ENCODE measurements around the gene ITIH1. TPM values are rescaled to one million over a fixed set of nuclear protein-coding genes. Genes with fewer than 3 reads are reported as not detected.

Gene ITIH1
- total RNA-seq, 1 experiment from 2014 or later: not detected

DNA sequence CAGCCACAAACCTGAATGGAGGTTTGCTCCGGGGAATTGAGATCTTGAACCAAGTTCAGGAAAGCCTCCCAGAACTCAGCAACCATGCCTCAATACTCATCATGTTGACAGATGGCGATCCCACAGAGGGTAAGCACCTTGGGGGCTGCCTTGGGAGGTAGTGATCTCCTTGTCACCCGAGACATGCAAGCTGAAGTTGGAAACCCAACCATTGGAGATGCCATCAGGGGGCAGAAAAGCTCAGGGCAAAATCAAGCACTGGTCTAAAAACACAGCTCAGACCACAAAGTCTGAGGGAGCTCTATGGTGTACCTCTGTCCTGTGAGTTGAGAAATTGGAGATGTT, 5.8 kb downstream of the ITIH1 start:
- H3K4me1 Mint-ChIP-seq: peaks cover 12 to 13% of the 10 kb centered on the region in 2 experiments
- Histone ChIP-seq H2BK15ac (ENCODE audit: low read depth, low read length) (no peak overlapping the region), H2BK5ac (ENCODE audit: insufficient read length, low read length) (no peak overlapping the region), H3K4me2 (ENCODE audit: insufficient read depth, insufficient read length, low read length) (no peak overlapping the region), H4K8ac (replicated peaks; ENCODE audit: insufficient read length, low read depth, low read length) (no peak overlapping the region), H3K56ac (ENCODE audit: insufficient read length, low read depth, low read length) (no peak overlapping the region), H2AK5ac (ENCODE audit: insufficient read length, low read length) (no peak overlapping the region), H4K5ac (ENCODE audit: insufficient read length, low read depth, low read length) (no peak overlapping the region), H3K79me2 (ENCODE audit: insufficient read depth, low read length) (no peaks in the 10 kb centered on the region), H3K27me3 (ENCODE audit: insufficient read depth, low read length) (no peaks in the 10 kb centered on the region), H3K79me1 (ENCODE audit: insufficient read depth, low read depth, low read length, poor library complexity, severe bottlenecking) (no peaks in the 10 kb centered on the region), H3T11ph (ENCODE audit: low read length) (no peak overlapping the region), H3K27ac (ENCODE audit: insufficient read length, low read depth, low read length) (no peak overlapping the region), H2BK120ac (ENCODE audit: low read depth, low read length, poor library complexity, severe bottlenecking) (no peak overlapping the region), H3K23ac (ENCODE audit: insufficient read length, low read depth, low read length) (no peak overlapping the region), H3K4ac (ENCODE audit: low read depth, low read length) (no peak overlapping the region), H3K23me2 (ENCODE audit: insufficient read length, low read depth, low read length, poor library complexity, severe bottlenecking) (no peaks in the 10 kb centered on the region), H3K18ac (ENCODE audit: insufficient read length, low read depth, low read length) (no peak overlapping the region), H3K4me1 (ENCODE audit: insufficient read depth, low read length) (peaks cover 3% of the 10 kb centered on the region), H3K9me3 (ENCODE audit: control insufficient read depth, low read depth, low read length) (no peaks in the 10 kb centered on the region), H3K9ac (ENCODE audit: extremely low read depth, insufficient read length, low read length) (no peak overlapping the region), H4K20me1 (ENCODE audit: control insufficient read depth, insufficient read depth, insufficient read length) (no peaks in the 10 kb centered on the region), H3K14ac (ENCODE audit: insufficient read depth, low read length) (no peak overlapping the region), H2BK20ac (ENCODE audit: low read depth, low read length, poor library complexity, severe bottlenecking) (no peak overlapping the region), H2AFZ (ENCODE audit: low read length) (no peak overlapping the region), H2BK12ac (ENCODE audit: insufficient read length, low read depth, low read length) (no peak overlapping the region), H4K91ac (ENCODE audit: insufficient read length, low read depth, low read length) (no peak overlapping the region)
- TF ChIP-seq, protein P1, sequence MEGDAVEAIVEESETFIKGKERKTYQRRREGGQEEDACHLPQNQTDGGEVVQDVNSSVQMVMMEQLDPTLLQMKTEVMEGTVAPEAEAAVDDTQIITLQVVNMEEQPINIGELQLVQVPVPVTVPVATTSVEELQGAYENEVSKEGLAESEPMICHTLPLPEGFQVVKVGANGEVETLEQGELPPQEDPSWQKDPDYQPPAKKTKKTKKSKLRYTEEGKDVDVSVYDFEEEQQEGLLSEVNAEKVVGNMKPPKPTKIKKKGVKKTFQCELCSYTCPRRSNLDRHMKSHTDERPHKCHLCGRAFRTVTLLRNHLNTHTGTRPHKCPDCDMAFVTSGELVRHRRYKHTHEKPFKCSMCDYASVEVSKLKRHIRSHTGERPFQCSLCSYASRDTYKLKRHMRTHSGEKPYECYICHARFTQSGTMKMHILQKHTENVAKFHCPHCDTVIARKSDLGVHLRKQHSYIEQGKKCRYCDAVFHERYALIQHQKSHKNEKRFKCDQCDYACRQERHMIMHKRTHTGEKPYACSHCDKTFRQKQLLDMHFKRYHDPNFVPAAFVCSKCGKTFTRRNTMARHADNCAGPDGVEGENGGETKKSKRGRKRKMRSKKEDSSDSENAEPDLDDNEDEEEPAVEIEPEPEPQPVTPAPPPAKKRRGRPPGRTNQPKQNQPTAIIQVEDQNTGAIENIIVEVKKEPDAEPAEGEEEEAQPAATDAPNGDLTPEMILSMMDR (conservative IDR thresholded peaks at IDR 0.05): no peak
- no peaks in the 10 kb centered on the region; a peak in 1 of 7 replicates for H3K36me3 Mint-ChIP-seq (ENCODE audit: insufficient read depth in 1 of 3, low read depth in 3 of 3)
- no peak overlapping the region for H3K27ac Mint-ChIP-seq
- H3K27me3 Mint-ChIP-seq (ENCODE audit: low read depth): peaks cover 4% of the 10 kb centered on the region
- no peaks in the 10 kb centered on the region for H3K9me3 Mint-ChIP-seq
- WGBS (ENCODE audit: extremely low coverage, insufficient read length, low lambda C conversion rate): no CpG with 5 or more reads among the region's 3 CpGs
- DNase-seq: no peak
- no peak overlapping the region for H3K4me3 Mint-ChIP-seq
